Neuronal stem cell (in vitro differentiated cells): ENCODE measurements around the gene TMEM132A.

Source experiments
- DNase-seq: peaks from one replicate; pipeline ENCODE4 v3.0.0-alpha.2; 2013; ENCODE audit warnings: low spot score
- H2AFZ ChIP-seq: one replicate; pipeline ENCODE4 v1.6.1; 2013; ENCODE audit warnings: mild to moderate bottlenecking, low read length, inconsistent platforms
- H2AK5ac ChIP-seq: 2 replicates; pipeline ENCODE4 v1.6.1; 2013; ENCODE audit warnings: low read depth, mild to moderate bottlenecking, inconsistent platforms, low read length, moderate library complexity, mixed read lengths
- H2BK120ac ChIP-seq: 2 replicates; pipeline ENCODE4 v1.6.1; 2013; ENCODE audit warnings: low read depth, mild to moderate bottlenecking, inconsistent platforms, low read length, moderate library complexity, mixed read lengths
- H2BK12ac ChIP-seq: one replicate; pipeline ENCODE4 v1.6.1; 2013; ENCODE audit warnings: low read length, inconsistent platforms
- H2BK15ac ChIP-seq: 2 replicates; pipeline ENCODE4 v1.6.1; 2013; ENCODE audit warnings: mild to moderate bottlenecking, low read length, inconsistent platforms, mixed read lengths
- H2BK5ac ChIP-seq: one replicate; pipeline ENCODE4 v1.6.1; 2013; ENCODE audit warnings: inconsistent platforms, mild to moderate bottlenecking, low read length, moderate library complexity
- H3K14ac ChIP-seq: one replicate; pipeline ENCODE4 v1.6.1; 2013; ENCODE audit warnings: low read length, inconsistent platforms
- H3K18ac ChIP-seq: 2 replicates; pipeline ENCODE4 v1.6.1; 2013; ENCODE audit warnings: low read length, inconsistent platforms
- H3K23ac ChIP-seq: 2 replicates; pipeline ENCODE4 v1.6.1; 2013; ENCODE audit warnings: low read depth, mild to moderate bottlenecking, mixed read lengths, low read length, inconsistent platforms; ENCODE audit not compliant: poor library complexity
- H3K27ac ChIP-seq: replicated peaks from 3 replicates; pipeline ENCODE4 v1.5.1; 2013; ENCODE audit warnings: low read length, inconsistent platforms
- H3K27me3 ChIP-seq, 3 experiments: 2 replicates each; pipeline ENCODE4 v1.6.1; 2013; ENCODE audit warnings: low read length in 3 of 3, mild to moderate bottlenecking in 2 of 3, inconsistent platforms in 1 of 3, low read depth in 1 of 3, mixed read lengths in 1 of 3, moderate library complexity in 1 of 3; ENCODE audit not compliant: control insufficient read depth in 3 of 3, insufficient read depth in 3 of 3
- H3K36me3 ChIP-seq, 2 donors: replicated peaks in 1 of 2; 2 replicates each; pipeline ENCODE4 v1.6.1; 2013; ENCODE audit warnings: low read length in 2 of 2; ENCODE audit not compliant: control insufficient read depth in 2 of 2, insufficient read depth in 2 of 2
- H3K4ac ChIP-seq: 2 replicates; pipeline ENCODE4 v1.6.1; 2013; ENCODE audit warnings: inconsistent platforms, mild to moderate bottlenecking, low read length, moderate library complexity
- H3K4me1 ChIP-seq, 2 donors: 1 replicate in 1 of 2; 2 replicates in 1 of 2; pipeline ENCODE4 v1.6.1; 2013; ENCODE audit warnings: low read length in 2 of 2, low read depth in 1 of 2; ENCODE audit not compliant: control insufficient read depth in 2 of 2, insufficient read depth in 1 of 2
- H3K4me2 ChIP-seq: one replicate; pipeline ENCODE4 v1.6.1; 2013; ENCODE audit warnings: mild to moderate bottlenecking, low read length, inconsistent platforms; ENCODE audit not compliant: insufficient read depth, poor library complexity, severe bottlenecking
- H3K4me3 ChIP-seq, 2 donors: 2 replicates each; pipeline ENCODE4 v1.5.1; 2013; ENCODE audit warnings: low read length in 2 of 2, mild to moderate bottlenecking in 2 of 2, inconsistent platforms in 1 of 2, moderate library complexity in 1 of 2
- H3K79me1 ChIP-seq: one replicate; pipeline ENCODE4 v1.6.1; 2013; ENCODE audit warnings: low read depth, mild to moderate bottlenecking, inconsistent platforms, low read length, moderate library complexity
- H3K9ac ChIP-seq: one replicate; pipeline ENCODE4 v1.6.1; 2013; ENCODE audit warnings: mild to moderate bottlenecking, low read depth, low read length, inconsistent platforms; ENCODE audit not compliant: poor library complexity
- H3K9me3 ChIP-seq, 2 donors: replicated peaks in 1 of 2; 2 replicates each; pipeline versions ENCODE3 to v1.6.1; 2013; ENCODE audit warnings: low read length in 2 of 2, mild to moderate bottlenecking in 2 of 2, inconsistent platforms in 1 of 2, low read depth in 1 of 2, mixed read lengths in 1 of 2, moderate library complexity in 1 of 2; ENCODE audit not compliant: control insufficient read depth in 2 of 2, insufficient read depth in 1 of 2
- H4K8ac ChIP-seq: one replicate; pipeline ENCODE4 v1.6.1; 2013; ENCODE audit warnings: low read depth, mild to moderate bottlenecking, inconsistent platforms, low read length, moderate library complexity
- H4K91ac ChIP-seq: one replicate; pipeline ENCODE4 v1.6.1; 2013; ENCODE audit warnings: low read length, low read depth, mild to moderate bottlenecking, inconsistent platforms; ENCODE audit not compliant: poor library complexity
- WGBS, 2 donors: extraction: QIAGEN DNeasy Blood & Tissue Kit; methylation state at CpG; one replicate each; pipeline ENCODE4 v1.1.7; 2013; ENCODE audit warnings: missing lambda C conversion rate in 2 of 2, mixed read lengths in 1 of 2; ENCODE audit not compliant: insufficient read length in 2 of 2, insufficient replicate concordance in 1 of 2; ENCODE audit errors: extremely low coverage in 2 of 2; 5-methylcytosine and 5-hydroxymethylcytosine counted together

TMEM132A gene

GRCh38 chr11:60957188-60957587 is 32.9 kb downstream of the TMEM132A start:
- Histone ChIP-seq H3K9ac (no peak overlapping the region), H4K8ac (no peak overlapping the region), H3K18ac (no peak overlapping the region)

DNA sequence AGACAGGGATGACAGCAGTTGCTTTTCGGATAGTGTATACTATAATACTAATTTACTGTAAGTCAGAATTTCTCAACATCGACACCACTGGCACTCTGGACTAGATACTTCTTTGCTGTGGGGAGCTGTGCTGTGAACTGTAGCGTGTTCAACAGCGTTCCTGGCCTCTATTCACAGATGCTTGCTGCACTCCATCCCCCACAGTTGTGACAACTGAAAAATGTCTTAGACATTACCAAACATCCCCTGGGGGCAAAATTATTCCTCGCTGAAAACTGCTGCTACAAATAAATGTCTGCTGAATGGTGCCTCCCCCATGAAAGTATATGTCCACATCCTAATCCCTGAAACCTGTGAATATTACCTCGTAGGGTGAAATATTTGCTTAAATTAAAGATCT is 35.2 kb downstream of the TMEM132A start:
- Histone ChIP-seq H2AFZ (no peak overlapping the region), H2BK12ac (no peak overlapping the region), H2AK5ac (no peak overlapping the region), H3K4ac (no peak overlapping the region), H3K4me3 (no peak overlapping the region), H4K91ac (no peak overlapping the region), H3K27me3 (peaks cover 0 to 12% (median 0%) of the 10 kb centered on the region in 3 experiments), H3K4me2 (no peak overlapping the region), H3K27ac (no peak overlapping the region), H3K9ac (no peak overlapping the region), H3K18ac (no peak overlapping the region), H2BK120ac (no peak overlapping the region), H3K14ac (no peak overlapping the region), H3K9me3 (no peaks in the 10 kb centered on the region), H2BK15ac (no peak overlapping the region), H4K8ac (no peak overlapping the region), H3K4me1 (no peaks in the 10 kb centered on the region), H3K79me1 (no peaks in the 10 kb centered on the region), H3K36me3 (no peaks in the 10 kb centered on the region), H2BK5ac (no peak overlapping the region), H3K23ac (no peak overlapping the region)
- no CpG with 5 or more reads among the region's 6 CpGs for WGBS, 2 donors
- no peak for DNase-seq

More at GRCh38 chr11:60957188-60957587, 32.9 kb downstream of the TMEM132A start:
- H3K36me3 ChIP-seq = no peaks in the 10 kb centered on the region
- H3K27me3 ChIP-seq = peaks cover 0 to 12% (median 0%) of the 10 kb centered on the region in 3 experiments
- H3K9me3 ChIP-seq = no peaks in the 10 kb centered on the region
- no peak overlapping the region for H2BK15ac ChIP-seq
- no CpG with 5 or more reads among the region's 4 CpGs for WGBS, 2 donors
- no peak overlapping the region for H2AK5ac ChIP-seq
- peaks cover 3 to 4% of the 10 kb centered on the region in 2 donors for H3K4me1 ChIP-seq
- H3K23ac ChIP-seq = peak overlapping the region; percentile 44
- no peak overlapping the region for H3K14ac ChIP-seq
- no peak overlapping the region for H4K91ac ChIP-seq
- DNase-seq = no peak
- no peak overlapping the region for H3K27ac ChIP-seq
- H2AFZ ChIP-seq = no peak overlapping the region
- H3K4me2 ChIP-seq = no peak overlapping the region
- H2BK120ac ChIP-seq = no peak overlapping the region
- H2BK5ac ChIP-seq = no peak overlapping the region
- no peak overlapping the region for H3K4me3 ChIP-seq
- H3K4ac ChIP-seq = no peak overlapping the region
- H3K79me1 ChIP-seq = no peaks in the 10 kb centered on the region
- H2BK12ac ChIP-seq = no peak overlapping the region

- H3K18ac ChIP-seq = no peak overlapping the region
- no peaks in the 10 kb centered on the region for H3K79me1 ChIP-seq
- no peaks in the 10 kb centered on the region for H3K36me3 ChIP-seq
- H3K9me3 ChIP-seq = no peaks in the 10 kb centered on the region
- WGBS, 2 donors = no CpG with 5 or more reads among the region's 7 CpGs
- H3K23ac ChIP-seq = no peak overlapping the region
- no peak overlapping the region for H3K4me3 ChIP-seq
- H4K8ac ChIP-seq = no peak overlapping the region
- no peak overlapping the region for H3K4me2 ChIP-seq
- H2AK5ac ChIP-seq = no peak overlapping the region
- no peak overlapping the region for H3K14ac ChIP-seq
- H3K9ac ChIP-seq = no peak overlapping the region
- H2BK15ac ChIP-seq = no peak overlapping the region
- no peaks in the 10 kb centered on the region for H3K4me1 ChIP-seq
- H2BK12ac ChIP-seq = no peak overlapping the region
- H2AFZ ChIP-seq = no peak overlapping the region
- H4K91ac ChIP-seq = no peak overlapping the region
- no peak for DNase-seq
- peaks cover 0 to 11% (median 0%) of the 10 kb centered on the region in 3 experiments for H3K27me3 ChIP-seq
- no peak overlapping the region for H3K4ac ChIP-seq
- H2BK120ac ChIP-seq = no peak overlapping the region
- no peak overlapping the region for H2BK5ac ChIP-seq
- H3K27ac ChIP-seq = no peak overlapping the region
These were observed 36.1 kb downstream of the TMEM132A start for GRCh38 chr11:60960405-60960804.

DNA sequence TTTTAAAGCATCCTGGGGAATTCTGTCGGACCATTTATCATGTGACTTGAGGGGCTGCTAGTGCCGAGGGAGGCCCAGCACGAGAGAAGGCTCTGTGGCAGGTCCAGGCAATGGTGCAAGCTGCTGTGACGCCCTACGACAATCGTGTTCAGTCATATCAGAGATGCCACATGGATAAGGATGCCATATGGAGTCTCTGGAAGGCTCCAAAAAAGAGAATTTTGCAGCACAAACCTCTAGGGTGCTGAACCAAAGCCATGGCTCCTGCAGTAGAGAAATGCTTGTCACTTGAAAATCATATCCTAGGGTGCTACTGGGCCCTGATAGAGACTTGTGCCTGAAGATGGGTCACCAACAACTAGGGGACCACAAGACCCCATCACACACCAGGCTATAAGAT is 40.5 kb downstream of the TMEM132A start:
- Histone ChIP-seq H2AK5ac (no peak overlapping the region), H2BK120ac (no peak overlapping the region), H3K23ac (no peak overlapping the region), H4K8ac (no peak overlapping the region), H3K27me3 (peaks cover 0 to 24% (median 2%) of the 10 kb centered on the region in 3 experiments), H2BK5ac (no peak overlapping the region), H4K91ac (no peak overlapping the region), H3K36me3 (no peaks in the 10 kb centered on the region), H3K79me1 (no peaks in the 10 kb centered on the region), H3K4me1 (no peaks in the 10 kb centered on the region), H2BK12ac (no peak overlapping the region), H3K9me3 (peaks cover 0 to 2% of the 10 kb centered on the region in 2 donors), H2BK15ac (no peak overlapping the region), H2AFZ (peak overlapping the region; percentile 15), H3K14ac (no peak overlapping the region), H3K4me2 (no peak overlapping the region), H3K9ac (no peak overlapping the region), H3K4me3 (no peak overlapping the region), H3K27ac (no peak overlapping the region), H3K4ac (no peak overlapping the region), H3K18ac (no peak overlapping the region)
- no CpG with 5 or more reads among the region's 6 CpGs for WGBS, 2 donors
- no peak for DNase-seq
